HG02610 (cell line): ENCODE measurements around the gene NELFB.

Source experiments
- ATAC-seq: cut with Tn5 transposase; IDR thresholded peaks from one replicate; pipeline ENCODE4 v1.9.1; 2021; ENCODE audit warnings: mild to moderate bottlenecking, moderate library complexity; ENCODE audit not compliant: unreplicated experiment

The NELFB gene

DNA sequence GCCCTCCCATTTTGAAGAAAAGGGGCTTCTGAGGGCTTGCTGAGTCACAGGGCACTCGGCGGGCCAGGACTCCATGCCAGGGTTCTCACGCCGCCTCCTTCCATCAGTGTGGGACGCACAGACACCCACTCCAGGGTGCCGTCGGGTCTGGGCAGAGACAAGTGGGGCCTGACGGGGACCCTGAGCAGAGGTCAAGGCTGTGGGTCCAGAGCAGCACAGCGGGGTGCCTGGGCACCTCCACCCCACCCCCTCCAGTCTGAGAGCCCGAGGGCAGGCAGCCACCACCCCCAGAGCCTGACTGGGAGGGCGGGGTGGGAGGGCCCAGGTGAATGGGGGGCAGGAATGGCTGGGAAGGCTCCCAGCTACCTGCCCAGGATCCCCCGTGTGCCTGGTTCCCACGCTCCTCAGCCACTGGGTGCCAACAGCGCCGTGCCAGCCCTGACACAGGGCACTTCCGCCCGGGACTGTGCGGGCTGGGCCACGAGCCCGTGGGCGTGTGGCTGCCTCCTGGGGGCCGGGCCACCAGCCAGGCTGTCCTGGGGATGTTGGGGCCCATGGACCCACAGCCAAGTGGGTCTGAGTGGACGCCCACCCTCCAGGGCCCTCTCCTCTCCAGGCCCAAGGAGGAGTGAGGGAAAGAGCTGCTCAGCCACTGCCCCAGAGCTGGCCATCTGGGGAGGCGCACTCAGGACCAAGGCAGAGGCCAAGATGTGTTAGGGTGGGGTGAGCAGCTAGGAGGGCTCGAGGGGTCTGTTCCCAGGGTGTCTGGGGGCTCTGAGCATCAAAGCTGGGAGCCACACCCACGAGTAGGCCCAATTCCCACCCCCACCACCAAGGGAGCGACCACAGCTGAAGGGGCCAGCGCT lies 57.1 kb downstream of the NELFB start:
- ATAC-seq, result no peak

DNA sequence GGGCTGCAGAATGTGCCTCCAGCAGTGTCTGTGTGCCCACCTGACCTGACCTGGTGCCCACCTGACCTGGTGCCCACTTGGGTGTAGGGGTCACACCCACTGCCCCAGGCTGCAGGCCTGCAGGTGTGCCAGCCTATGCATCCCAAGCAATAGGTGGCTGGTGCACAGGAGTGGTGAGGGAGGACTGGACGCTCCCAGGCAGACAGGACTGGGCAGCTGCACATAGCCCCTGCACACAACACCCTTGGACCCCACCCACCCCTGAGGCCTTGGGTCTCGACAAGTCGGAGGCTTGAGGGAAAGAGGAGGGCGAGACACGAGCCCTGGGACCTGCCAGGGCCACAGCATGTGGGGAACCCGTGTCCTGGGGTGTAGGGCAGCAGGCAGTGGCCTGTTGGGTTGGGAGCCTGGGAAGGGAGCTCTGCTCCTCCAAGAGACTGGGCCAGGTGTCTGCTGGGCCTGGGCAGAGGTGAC lies 57.8 kb downstream of the NELFB start:
- ATAC-seq, result no peak

DNA sequence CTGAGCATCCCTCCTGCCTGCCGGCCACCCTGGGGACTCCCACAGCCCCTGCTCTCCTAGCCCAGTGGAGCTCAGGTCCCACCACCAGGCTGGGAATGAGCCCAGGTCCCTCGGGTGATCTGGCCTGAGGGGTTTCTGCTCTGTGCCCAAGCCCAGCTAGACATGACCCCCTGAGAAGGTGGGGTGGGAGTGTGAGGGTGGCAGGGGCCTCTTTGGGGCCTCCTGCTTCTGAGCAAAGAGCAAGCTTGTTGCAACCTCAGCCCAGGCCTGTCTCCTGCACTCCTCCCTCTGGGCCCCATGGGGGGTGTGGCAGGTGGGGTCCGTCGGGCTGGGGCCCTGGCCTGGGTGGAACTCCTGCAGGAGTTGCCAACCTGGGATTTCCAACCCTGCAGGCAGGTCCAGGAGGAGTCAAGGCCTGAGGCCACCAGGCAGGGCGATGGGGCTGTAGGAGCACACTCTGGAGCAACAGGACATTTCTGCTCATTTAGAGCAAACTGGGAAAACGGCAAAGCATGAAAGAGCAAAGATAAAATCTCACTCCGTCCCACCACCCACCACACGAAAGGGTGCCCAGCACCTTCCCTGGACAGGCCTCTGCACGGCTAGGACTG lies 58.3 kb downstream of the NELFB start:
- ATAC-seq, result no peak

DNA sequence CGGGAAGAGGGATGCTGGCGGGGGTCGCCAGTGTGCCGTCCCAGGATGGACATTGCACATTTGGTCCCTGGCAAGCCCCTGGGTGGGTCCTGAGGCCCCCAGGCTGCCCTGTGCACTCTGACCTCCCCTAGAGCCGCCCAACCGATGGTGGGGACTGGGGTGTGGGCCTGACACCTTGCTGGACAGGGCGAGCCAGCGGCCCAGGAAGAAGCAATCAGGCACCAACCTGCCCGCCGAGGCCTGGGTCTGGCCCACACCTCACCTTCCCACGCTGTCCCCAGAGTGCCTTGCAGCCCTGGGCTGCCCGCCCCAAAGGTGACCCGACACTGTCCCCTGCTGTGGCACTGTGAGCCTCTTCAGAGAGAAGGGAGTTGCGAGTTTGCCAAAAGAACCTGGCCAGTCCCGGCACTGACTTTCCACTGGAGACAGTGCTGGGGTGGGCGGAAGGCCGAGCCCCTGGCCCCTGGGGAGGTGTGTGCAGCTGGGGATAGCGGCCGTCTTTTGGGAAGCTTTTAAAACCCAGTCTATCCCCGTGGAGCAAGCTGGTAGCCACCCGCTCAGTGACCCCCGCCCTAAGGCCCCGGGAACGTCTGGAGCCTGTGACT lies 58.9 kb downstream of the NELFB start:
- no peak for ATAC-seq

DNA sequence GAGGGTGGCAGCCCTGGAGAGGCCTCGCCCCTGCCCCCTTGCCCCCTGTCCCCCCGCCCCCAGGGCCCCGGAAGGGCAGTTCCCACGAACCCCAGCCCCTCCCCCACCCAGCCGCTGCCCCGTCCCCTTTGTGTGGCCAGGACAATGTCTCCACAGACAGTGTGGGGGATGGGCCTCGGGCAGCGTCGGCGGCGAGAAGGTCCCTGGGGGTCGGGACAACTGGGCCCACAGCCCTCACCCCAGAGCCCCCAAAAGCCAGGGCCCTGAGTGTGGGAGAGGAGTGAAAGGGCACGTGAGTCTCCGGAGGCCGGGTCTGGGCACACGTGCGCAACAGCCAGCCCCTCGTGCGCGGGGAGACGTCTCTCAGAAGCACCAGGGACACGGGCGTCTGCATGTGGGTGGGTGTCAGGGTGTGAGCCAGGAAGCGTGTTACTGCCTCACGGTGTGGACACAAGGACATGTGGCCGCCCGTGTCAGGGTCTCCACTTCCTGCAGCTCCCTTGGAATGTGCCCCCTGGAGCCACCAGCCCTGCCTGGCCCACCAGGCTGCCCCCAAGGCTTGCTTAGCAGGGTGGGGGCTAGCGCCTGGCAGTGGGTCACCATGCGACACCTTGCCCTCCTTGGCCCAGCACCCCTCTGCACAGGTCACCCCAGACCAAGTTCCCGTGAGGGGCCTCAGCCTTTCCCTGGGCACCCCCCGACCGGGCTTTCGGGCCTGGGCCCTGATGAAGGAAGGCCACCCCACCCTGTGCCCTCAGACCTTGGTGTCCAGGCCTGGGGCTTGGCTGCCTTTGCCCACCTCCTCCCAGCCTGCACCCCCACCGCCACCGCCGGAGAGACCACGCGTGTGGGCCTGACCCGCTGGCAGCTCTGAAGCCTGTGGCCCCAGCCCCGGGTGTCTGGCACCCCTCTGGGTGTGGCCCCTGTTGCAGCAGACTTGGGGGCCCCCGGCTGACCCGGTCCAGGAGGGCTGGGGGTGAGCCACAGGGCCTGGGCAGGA lies 59.7 kb downstream of the NELFB start:
- ATAC-seq, result no peak

DNA sequence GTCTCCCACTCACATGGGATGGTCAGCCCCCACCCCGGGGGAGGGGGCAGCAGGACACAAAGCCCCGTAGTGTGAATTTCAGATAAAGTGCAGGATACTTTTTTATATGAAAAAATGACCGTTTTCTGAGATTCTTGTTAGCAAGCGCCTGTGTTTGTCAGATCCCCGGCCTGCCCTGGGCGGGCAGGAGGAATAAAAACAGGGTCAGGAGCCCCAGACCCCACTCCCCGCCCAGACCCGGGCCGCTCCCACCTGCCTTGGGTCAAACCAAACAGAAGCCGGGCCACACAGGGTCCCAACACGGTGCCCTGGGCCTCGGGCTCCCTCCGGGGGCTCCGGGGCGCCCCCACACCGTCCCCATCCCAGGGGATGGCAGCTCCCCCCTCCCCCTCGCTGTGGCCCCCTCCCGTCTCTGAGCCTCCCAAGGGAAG lies 60.5 kb downstream of the NELFB start:
- ATAC-seq, result no peak

DNA sequence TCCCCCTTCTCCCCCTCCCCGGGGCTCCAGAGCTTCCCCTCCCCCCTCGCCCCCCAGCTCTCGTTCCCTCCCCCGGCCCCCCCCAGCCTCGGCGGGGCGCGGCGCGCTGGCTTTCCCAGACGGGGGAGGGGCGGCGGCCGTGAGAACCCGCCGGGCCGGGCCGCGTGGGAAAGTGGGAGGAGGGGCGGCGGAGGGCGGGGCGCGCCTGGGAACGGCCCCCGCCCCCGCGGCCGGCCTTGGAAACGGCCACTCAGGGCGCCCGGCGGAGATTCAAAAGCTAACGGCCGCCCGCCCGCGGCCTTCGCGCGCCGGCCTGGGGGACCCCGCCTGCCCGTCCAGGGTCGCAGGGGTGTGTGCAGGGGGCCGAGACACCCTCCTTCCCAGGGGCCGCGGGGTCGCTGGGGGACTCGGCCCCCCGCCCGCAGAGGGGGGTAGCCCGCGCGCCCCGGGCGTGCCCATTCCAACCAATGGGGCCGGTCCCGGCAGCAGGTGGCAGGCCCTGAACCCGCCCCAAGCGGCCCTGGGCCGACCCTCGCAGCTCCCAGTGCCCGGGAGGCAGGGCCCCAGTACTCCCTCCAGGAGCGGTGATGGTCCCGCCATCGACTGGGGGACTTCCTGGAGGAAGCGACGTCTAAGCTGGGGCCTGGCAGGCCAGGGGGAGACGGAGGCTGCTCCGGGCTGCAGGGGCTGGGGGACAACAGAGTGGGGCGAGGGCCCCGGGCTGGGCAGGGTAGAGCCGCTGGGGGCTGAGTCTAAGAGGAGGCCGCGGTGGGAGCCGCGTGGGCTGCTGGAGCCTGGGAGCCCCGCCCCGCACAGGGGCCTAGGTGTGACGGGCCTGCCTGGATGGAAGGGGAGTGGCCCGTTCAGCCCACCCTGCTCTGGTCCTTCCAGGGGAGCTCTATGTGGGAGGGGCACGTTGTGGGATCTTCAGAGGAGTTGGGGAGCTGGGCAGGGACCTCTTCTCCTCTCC lies 61.2 kb downstream of the NELFB start:
- ATAC-seq, result no peak

DNA sequence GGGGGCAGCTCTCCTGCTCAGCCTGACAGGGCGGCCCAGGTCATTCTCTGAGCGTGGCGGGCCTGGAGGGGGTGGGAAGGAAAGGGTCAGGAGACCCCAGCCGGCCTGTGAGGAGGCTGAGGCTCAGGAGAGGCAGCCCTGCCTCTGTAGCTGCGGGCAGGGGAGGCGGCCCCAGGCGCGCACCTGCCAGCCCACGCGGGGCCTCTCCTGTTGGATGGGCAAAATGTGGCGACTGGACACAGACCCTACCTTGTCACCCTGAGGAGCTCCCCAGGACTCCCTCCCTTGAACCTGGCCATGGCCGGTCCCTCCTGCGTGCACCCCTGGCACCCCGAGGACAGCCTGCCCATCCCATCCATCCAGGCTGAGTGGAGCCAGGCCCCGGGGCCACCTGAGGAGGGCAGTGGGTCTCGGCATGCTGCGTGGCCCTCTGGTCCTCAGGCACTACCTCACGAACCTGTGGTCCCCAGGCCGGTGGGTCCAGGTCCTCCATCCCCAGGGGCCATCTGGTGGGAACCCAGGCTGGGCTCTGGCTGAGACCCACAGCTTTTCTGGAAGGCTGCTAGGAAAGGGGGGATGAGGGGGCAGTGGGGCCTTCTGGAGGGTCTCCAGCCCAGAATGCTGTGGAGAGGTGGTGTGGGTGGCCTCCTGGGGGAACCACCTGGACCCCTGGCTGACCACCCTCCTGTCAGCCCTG lies 62.0 kb downstream of the NELFB start:
- ATAC-seq, result no peak

DNA sequence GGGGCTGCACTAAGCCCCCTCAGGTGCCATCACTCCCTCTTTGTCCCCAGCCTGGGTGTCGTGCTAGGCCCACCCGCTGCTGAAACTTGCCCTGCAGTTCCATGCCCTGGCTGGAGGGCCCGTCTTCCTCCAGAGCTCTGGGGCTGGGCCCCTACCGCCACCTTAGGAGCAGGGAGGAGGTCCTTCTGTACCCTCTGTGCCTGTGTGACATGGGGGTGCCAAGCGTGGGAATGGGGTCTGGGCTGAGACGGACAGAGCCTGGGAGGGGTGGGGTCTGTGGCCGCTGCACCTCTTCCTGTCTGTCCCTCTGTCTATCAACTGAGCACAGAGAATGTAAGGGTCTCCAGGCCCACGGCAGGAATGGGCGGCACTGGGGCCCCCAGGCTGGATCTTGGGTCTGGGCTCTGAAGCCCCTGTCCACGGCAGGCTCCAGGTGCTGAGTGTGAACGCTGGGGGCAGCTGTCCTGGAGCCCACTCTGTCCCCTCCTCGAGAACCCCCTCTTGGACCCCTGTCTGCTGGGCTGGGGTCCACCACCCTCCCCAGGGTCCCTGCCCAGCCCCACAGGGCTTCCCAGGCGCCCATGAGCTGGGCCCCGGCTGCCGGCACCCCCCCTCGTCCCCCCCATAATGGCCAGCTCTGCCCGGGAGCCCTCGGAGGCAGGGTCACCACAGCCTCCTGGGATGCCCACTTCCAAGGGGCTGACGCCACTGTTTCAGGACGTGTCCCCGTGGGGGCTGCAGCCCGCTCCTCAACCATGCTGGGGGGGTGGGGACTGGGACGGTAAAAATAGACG lies 62.8 kb downstream of the NELFB start:
- ATAC-seq, result no peak

DNA sequence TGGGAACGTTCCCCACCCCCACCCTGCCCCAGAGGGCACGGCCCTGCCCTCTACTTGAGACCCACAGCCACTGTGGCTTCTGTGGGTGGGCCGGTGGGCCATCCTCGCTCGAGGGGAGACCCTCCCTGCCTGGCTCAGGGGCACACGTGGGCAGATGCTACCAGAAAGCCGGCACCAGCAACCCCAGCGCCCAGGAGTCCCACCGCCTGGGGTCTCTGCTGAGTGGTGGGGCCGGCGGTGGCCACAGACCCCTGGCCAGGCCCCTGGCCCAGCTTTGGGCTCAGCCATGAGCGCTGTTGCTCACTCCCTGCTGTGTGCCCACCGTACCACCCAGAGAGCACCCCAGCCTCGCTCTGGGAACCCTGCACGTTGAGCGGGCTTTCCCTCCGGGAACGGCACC lies 63.5 kb downstream of the NELFB start:
- ATAC-seq, result no peak

DNA sequence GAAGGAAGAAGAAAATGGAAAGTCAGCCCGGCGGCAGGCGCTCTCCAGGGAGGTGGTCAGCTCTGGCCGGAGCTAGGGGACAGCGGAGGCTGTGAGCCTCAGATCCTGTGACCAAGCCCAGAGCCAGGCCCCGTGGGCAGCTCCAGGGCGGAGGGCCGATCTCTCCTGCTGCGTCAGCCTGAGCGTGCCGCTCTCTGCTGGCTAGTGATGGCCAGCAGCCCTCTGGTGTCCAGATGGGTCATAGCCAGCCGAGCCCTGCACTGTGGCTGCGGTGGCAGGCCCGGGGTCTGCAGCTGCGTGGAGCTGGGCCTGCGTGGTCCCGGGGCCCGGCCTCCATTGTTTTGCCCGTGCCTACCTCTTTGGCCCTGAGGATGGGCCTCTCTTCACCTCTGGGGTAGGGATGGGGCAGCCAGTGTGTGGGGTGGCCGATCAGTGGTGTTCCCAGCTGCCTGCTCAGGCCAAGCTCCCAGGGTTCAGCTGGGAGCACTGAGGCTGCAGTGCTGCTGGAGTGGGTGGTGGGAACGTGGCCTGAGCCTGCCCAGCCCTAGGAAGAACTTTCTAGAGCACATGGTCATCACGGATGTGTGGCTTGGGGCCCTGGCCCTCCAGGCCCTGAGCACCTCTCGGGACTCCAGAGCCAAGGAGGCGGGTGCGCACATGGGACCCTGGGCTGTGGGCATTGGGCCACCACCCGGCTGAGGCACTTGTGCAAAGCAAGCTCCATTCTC lies 64.0 kb downstream of the NELFB start:
- ATAC-seq, result no peak

DNA sequence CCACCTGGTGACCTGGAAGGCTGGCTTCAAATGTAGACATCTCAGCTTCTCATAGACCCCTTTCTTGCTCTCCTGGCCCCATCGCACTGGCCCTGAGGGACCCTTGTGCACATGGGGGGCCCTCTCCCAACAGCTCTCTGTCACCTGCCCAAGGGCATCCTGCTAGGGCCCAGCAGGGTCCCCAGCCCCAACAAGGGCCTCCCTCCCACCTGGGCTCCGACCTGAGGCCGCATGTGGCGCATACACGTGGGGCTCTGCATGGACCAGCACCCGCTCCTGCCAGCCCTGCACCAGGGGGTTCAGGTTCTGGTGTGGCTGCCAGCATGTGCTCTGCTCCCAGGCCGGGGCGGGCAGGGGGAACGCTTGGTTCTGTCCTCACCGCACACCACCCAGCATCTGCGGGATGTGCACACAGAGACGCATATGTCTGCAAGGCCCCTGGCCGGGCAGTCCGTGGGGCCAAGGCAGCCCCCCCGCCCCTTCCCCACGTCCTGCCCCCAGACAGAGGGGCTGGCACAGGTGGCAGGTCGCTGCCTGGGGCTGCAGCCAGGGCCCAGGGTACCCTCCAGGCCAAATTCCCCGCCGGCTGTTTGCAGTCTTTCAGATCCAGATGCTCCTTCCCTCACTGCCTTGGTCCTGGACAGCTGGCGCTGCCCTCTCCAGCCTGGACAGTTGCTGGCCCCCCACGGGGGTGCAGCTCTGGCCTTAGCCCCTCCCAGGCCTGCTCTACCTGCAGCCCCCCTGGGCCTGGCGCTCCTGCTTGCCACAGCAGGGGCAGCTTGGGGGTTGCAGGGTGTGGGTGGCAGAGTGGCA lies 64.8 kb downstream of the NELFB start:
- ATAC-seq, result no peak

DNA sequence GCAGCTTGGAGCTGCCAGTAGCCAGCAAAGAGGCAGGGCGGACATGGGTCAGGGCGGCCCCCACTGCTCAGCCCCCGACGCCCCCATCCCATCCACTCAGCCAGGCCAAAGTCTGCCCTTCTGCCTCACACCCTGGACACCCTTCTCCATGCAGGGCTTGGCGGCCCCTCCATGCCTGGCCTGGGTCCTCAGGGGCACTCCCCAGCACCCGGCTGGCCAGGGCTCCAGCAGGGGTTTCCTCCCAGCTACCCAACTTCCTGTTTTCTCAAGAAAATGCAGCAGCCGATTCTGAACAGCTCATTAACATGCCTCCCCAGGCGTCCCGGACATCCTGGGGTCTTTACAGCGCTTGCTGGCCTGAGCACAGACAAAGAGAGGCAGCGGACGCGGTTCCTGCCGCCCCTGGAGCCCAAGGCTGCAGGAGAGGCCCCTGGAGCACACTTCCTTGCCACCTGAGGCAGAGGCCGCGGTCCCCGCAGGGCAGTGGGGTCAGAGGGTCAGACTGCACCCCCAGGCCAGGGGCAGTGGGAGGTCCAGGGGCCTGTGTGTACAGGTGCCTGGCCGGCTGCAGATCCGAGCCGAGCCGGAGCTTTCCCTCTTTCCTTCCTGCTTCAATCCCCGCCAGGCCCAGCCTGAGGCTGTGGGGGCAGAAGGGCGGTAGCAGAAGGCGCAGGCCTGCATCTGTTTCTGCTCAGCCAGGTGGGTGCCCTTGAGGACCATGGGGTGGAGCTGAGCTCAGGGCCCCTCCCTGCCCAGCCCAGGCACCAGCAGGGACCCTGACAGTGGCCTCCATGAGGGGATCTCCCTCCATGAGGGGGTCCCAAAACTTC lies 65.6 kb downstream of the NELFB start:
- no peak for ATAC-seq

DNA sequence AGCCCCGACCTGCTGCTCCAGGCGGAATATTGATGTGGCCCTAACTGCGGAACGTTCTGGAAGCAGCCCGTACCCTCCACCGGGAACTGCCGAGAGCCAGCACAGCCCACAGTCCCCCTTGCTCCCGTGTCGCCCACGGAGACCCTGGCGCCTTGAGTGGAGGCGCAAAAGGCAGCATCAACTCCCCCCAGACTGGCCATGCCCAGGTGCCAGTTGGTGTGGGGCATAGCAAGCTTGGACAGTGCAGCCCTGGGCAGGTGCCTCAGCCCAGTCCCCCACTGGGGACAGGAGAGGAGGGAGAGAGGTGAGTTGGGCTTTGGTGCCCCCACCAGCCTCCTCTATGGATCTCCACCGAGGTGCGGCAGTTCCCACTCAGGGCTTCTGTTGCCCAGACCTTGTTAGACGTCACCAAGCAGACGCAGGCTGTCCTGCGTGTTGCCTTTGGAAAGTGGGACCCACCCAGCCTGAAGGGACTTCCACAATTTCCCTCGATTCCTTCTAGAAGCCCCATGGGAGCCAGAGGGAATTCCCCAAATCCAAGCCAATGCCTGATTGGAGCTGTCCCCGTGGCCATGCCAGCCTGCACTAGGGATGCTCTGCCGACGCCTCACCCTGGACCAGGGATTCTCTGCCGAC lies 66.7 kb downstream of the NELFB start:
- no peak for ATAC-seq
